AG04449 (cell line): ENCODE measurements around the gene CCDC91.

Experiments used
- CTCF ChIA-PET: fragments of 350-600 bp; formaldehyde crosslinking; extraction: SDS; loops from one replicate; lab custom pipeline; 2021; ENCODE audit warnings: antibody characterized with exemption; lab: Yijun Ruan, JAX
- POLR2A ChIA-PET: fragments of 400-600, 350-600 bp; formaldehyde crosslinking; extraction: SDS; loops from one replicate; lab custom pipeline; 2020; ENCODE audit warnings: antibody characterized with exemption, inconsistent platforms; lab: Yijun Ruan, JAX
- DNase-seq: peaks from one replicate; pipeline ENCODE4 v3.0.0-alpha.2; 2010; ENCODE audit warnings: low read depth, low spot score
- H3K4me3 ChIP-seq: 2 replicates; pipeline ENCODE4 v1.5.1; 2011; ENCODE audit warnings: low read depth, mild to moderate bottlenecking, control low read depth, low read length
- TF ChIP-seq, protein P1 (sequence below): IDR thresholded peaks from one replicate; pipeline ENCODE4 v1.5.1; 2011; ENCODE audit warnings: mild to moderate bottlenecking, moderate library complexity, low read length, control low read depth, inconsistent platforms; ENCODE audit not compliant: insufficient read depth; ENCODE audit errors: missing control alignments

The CCDC91 gene

DNA sequence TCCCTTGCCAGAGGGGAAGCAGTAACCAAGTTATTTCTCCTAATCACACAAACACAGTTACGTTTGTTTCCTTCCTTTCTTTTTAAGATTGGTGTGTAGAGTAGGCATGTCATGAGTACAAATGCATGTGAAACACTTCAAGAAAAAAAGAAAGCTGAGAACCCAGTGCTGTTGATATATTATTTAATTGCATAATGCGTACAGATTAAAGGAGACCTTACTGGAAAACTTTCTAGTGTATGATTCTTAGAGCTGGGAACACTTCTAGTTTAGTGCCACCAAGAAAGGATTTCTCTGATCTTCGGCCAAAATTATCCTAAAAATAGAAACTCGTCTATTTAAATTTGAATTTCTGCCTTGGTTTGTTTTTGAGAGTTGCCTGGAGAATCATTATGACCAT is 365.5 kb downstream of the CCDC91 start:
- ChIA-PET CTCF (no interaction called here), POLR2A (no interaction called here)
- no peak for DNase-seq
- TF ChIP-seq, protein P1, sequence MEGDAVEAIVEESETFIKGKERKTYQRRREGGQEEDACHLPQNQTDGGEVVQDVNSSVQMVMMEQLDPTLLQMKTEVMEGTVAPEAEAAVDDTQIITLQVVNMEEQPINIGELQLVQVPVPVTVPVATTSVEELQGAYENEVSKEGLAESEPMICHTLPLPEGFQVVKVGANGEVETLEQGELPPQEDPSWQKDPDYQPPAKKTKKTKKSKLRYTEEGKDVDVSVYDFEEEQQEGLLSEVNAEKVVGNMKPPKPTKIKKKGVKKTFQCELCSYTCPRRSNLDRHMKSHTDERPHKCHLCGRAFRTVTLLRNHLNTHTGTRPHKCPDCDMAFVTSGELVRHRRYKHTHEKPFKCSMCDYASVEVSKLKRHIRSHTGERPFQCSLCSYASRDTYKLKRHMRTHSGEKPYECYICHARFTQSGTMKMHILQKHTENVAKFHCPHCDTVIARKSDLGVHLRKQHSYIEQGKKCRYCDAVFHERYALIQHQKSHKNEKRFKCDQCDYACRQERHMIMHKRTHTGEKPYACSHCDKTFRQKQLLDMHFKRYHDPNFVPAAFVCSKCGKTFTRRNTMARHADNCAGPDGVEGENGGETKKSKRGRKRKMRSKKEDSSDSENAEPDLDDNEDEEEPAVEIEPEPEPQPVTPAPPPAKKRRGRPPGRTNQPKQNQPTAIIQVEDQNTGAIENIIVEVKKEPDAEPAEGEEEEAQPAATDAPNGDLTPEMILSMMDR = no peak
- no peak overlapping the region for H3K4me3 ChIP-seq

DNA sequence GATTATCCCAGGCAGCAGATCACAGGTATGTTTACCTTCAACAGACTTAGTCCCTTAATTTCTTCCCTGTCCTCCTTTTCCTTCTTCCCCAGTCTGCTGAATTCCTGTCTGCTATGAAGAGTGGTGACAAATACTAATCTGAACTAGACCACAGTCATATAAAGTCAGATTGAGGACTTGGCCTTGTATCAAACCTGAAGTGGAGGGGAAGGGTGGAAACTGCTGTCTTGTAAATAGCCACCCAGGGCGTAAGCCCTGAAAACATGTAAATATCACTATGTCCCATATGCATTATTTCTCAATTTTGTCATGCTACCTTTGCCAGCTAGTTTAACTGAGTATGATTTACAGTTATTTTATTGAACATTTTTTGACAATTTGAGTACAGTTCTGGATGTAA is 368.0 kb downstream of the CCDC91 start:
- ChIA-PET POLR2A (no interaction called here), CTCF (no interaction called here)
- no peak overlapping the region for H3K4me3 ChIP-seq
- TF ChIP-seq, protein P1 = no peak
- no peak for DNase-seq

DNA sequence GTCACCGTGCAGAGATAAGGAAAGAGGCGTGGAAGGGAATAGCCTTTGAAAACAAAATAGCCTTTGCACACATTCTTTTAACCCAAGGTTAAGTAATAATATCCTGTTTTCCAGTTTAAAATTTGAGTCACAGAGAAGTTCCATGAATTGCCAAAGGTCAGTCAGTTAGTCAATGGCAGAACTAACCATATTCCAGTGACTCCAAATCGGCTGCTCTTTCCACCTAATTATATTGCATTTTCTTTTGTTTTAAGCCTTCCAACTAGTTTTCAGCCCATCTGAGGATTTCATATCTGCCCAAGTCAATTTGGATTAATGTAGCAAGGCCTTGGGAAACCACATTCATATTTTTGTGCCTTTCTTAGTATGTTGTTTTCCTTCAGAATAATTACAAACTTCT is 373.0 kb downstream of the CCDC91 start:
- ChIA-PET CTCF (no interaction called here), POLR2A (no interaction called here)
- no peak overlapping the region for H3K4me3 ChIP-seq
- TF ChIP-seq, protein P1 = no peak
- DNase-seq = no peak

DNA sequence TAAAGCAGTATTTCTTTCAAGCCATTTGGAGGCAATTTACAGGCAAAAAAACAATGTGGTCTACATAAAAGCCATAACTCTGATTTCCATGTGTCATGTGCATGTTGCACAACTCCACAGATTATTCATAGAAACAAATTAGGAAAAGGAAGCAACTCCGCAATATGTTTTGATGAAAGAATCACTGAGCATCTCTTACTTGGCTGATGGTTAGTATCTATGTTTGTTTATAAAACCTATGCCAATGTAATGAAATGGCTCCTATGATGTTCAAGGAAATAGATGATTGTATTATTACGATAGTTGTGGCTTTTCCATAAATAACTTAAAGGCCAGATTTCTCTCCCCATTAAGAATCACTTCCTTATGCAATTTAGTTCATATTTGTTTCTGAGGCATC is 373.7 kb downstream of the CCDC91 start:
- ChIA-PET CTCF (no interaction called here), POLR2A (no interaction called here)
- no peak overlapping the region for H3K4me3 ChIP-seq
- DNase-seq = peak; percentile 70
- TF ChIP-seq, protein P1 = no peak

DNA sequence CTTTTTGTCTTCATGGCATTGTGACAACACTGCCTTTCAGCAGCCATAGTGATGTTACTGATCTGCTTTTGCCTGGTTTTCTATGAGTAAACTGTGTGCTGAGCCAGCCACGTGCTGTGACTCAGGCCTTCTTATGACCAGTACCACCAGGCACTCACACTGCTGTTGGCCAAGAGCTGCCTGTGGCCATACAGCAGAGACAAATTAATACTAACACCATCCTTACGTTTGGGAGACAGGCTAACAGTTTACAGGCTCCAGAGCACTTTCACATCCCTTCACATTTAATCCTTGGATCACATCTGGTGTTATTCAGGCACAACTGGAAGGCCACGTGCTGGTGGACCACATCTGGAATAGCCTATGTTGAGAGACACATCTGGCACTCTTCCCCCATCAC is 377.9 kb downstream of the CCDC91 start:
- peak; percentile 80 for DNase-seq
- TF ChIP-seq, protein P1 = no peak
- no peak overlapping the region for H3K4me3 ChIP-seq
- ChIA-PET CTCF (no interaction called here), POLR2A (no interaction called here)

DNA sequence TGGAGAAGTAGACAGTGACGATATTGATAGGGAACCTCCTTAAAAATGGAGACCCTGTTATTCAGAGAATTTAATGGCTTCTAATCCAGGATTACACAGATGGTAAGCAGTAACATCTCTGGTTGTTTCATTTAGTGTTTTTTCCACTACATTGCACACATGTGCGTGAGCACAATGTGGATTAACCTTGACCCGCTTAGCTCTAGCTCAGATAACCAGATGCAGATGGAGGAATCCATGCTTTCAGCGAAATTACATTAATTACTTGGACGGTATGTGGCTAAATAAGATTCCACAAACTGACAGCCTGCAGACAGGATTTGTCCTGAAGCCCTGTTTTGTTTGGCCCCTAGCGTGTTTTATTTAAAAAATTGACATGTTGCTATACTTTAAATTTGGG is 378.4 kb downstream of the CCDC91 start:
- no peak overlapping the region for H3K4me3 ChIP-seq
- DNase-seq = no peak
- TF ChIP-seq, protein P1 = no peak
- POLR2A ChIA-PET = no interaction called here
- CTCF ChIA-PET = no interaction called here
